Mesothelial cell of epicardium (in vitro differentiated cells): ENCODE data around the gene FAM118A. TPM values are rescaled to one million over a fixed set of nuclear protein-coding genes. Genes with fewer than 3 reads are reported as not detected.
"Not testable (repeated sequence)": the region's sequence is repeated elsewhere in the genome, so short reads cannot be mapped to it uniquely, and the experiment has no call there.

Experiments
- DNase-seq, 2 experiments: peaks; one replicate each; pipeline ENCODE4 v3.0.0; 2021; ENCODE audit warnings: low spot score in 2 of 2; ENCODE audit not compliant: unreplicated experiment in 2 of 2
- H3K27ac Mint-ChIP-seq: 2 replicates; pipeline ENCODE4 v1.8.0; 2021; ENCODE audit warnings: mixed read lengths
- H3K27me3 Mint-ChIP-seq: 2 replicates; pipeline ENCODE4 v1.8.0; 2021; ENCODE audit warnings: low read depth, mixed read lengths
- H3K36me3 Mint-ChIP-seq: 2 replicates; pipeline ENCODE4 v1.8.0; 2021; ENCODE audit warnings: mixed read lengths
- H3K4me1 Mint-ChIP-seq: 2 replicates; pipeline ENCODE4 v1.8.0; 2021; ENCODE audit warnings: mixed read lengths
- H3K4me3 Mint-ChIP-seq: 2 replicates; pipeline ENCODE4 v1.8.0; 2021; ENCODE audit warnings: mild to moderate bottlenecking, moderate library complexity, mixed read lengths
- H3K9me3 Mint-ChIP-seq: 2 replicates; pipeline ENCODE4 v1.8.0; 2021; ENCODE audit warnings: mixed read lengths
- CTCF ChIP-seq: fragments of 200-600 bp; sonication (generic); IDR thresholded peaks from one replicate; pipeline ENCODE4 v1.5.0; 2021; ENCODE audit warnings: antibody characterized with exemption; ENCODE audit not compliant: unreplicated experiment
- total RNA-seq: library from RNA; stranded (reverse); gene quantifications from 3 replicates; pipeline ENCODE4 v1.2.1, GENCODE V29; 2021

The FAM118A gene
- total RNA-seq, 1 donor from 2014 or later: 235 TPM

- H3K4me3 Mint-ChIP-seq: no peak overlapping the region
- DNase-seq: no peak
- H3K36me3 Mint-ChIP-seq: no peaks in the 10 kb centered on the region
- no peak overlapping the region for H3K27ac Mint-ChIP-seq
- TF ChIP-seq CTCF: no peak
- no peaks in the 10 kb centered on the region for H3K27me3 Mint-ChIP-seq
- H3K9me3 Mint-ChIP-seq: no peaks in the 10 kb centered on the region
- peaks cover 3% of the 10 kb centered on the region for H3K4me1 Mint-ChIP-seq
These were observed 15.7 kb upstream of the FAM118A start for GRCh38 chr22:45294030-45294429.

- not testable (repeated sequence) for H3K4me3 Mint-ChIP-seq, H3K4me1 Mint-ChIP-seq, H3K9me3 Mint-ChIP-seq, H3K27me3 Mint-ChIP-seq, H3K36me3 Mint-ChIP-seq, DNase-seq, H3K27ac Mint-ChIP-seq
These were observed 14.7 kb upstream of the FAM118A start for GRCh38 chr22:45295004-45295403.

- Mint-ChIP-seq H3K4me1 (peaks cover 3% of the 10 kb centered on the region), H3K36me3 (no peaks in the 10 kb centered on the region), H3K27me3 (no peaks in the 10 kb centered on the region), H3K9me3 (no peaks in the 10 kb centered on the region), H3K4me3 (no peak overlapping the region), H3K27ac (no peak overlapping the region)
- DNase-seq: no peak
- no peak for TF ChIP-seq CTCF
These were observed 14.2 kb upstream of the FAM118A start for GRCh38 chr22:45295492-45295891.

- H3K27ac Mint-ChIP-seq: no peak overlapping the region
- no peaks in the 10 kb centered on the region for H3K9me3 Mint-ChIP-seq
- no peak overlapping the region for H3K4me3 Mint-ChIP-seq
- H3K4me1 Mint-ChIP-seq: peaks cover 3% of the 10 kb centered on the region
- no peak for TF ChIP-seq CTCF
- no peak for DNase-seq
- no peaks in the 10 kb centered on the region for H3K36me3 Mint-ChIP-seq
- no peaks in the 10 kb centered on the region for H3K27me3 Mint-ChIP-seq
These were observed 13.0 kb upstream of the FAM118A start for GRCh38 chr22:45296628-45297297.

GRCh38 chr22:45298934-45299505, 10.7 kb upstream of the FAM118A start:
- TF ChIP-seq CTCF: no peak
- no peak for DNase-seq
- Mint-ChIP-seq H3K4me1 (peaks cover 3% of the 10 kb centered on the region), H3K27me3 (no peaks in the 10 kb centered on the region), H3K27ac (no peak overlapping the region), H3K4me3 (no peak overlapping the region), H3K9me3 (no peaks in the 10 kb centered on the region), H3K36me3 (no peaks in the 10 kb centered on the region)

- Mint-ChIP-seq H3K27me3 (no peaks in the 10 kb centered on the region), H3K36me3 (no peaks in the 10 kb centered on the region), H3K27ac (no peak overlapping the region), H3K4me3 (no peak overlapping the region), H3K4me1 (no peaks in the 10 kb centered on the region), H3K9me3 (no peaks in the 10 kb centered on the region)
- no peak for TF ChIP-seq CTCF
- no peak for DNase-seq
These were observed 7.0 kb upstream of the FAM118A start for GRCh38 chr22:45302751-45303150.
